Left renal cortex interstitium (tissue), 4 donors: ENCODE data around the gene CLEC16A. TPM values are rescaled to one million over a fixed set of nuclear protein-coding genes. Genes with fewer than 3 reads are reported as not detected.

Source experiments
- DNase-seq, 4 donors: peaks; one replicate each; pipeline ENCODE4 v3.0.0-alpha.2; 2013; ENCODE audit warnings: low read depth in 4 of 4, low spot score in 2 of 4, missing footprints in 1 of 4
- polyA plus RNA-seq, 4 donors: library from polyadenylated mRNA; unstranded; fragments of 120-200 nt; gene quantifications; one replicate each; pipeline ENCODE4 v1.2.1, GENCODE V29; 2013; ENCODE audit not compliant: insufficient read length in 4 of 4

CLEC16A gene
- polyA plus RNA-seq, 4 donors, result 21.0 to 32.1 (median 24.5) TPM

DNA sequence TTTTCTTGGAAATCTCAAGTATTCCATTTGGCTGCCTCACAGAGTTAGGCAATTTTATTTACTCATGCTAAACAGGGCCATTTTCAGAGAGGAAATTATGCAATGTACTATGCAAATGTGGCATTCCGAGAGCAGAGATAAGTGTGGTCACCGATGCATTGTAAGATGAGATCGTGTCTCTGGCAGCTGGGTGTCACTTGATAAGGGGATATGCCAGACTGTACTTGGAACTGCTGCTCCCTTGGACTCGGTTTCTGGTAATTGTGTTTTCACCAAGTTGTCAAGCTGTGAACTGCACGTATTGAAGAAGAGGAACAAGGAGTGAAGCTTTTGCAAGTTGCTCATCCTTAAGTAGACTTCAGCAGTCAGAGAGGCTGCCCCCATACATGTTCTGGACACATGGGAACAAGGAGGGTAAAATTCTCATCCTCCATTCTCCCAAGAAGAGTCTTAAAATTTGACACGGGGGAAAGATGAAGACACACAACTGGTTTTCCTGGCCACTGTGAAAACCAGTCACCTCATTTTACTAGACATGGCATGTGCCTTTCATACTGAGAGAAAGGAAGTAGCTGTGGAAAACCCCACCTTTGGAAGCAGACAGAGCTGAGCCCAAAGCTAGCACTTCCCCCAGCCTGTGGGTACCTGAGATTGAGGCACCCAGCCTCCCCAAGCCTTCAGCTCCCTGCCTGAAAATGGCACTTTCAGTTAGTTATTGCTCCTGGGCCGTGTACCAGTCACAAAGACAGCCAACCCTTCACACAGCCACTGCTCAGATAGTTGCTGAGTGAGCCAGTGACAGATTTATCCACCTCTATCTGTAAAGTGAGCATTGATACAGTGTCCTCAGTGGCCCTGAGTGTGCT, 160.9 kb downstream of the CLEC16A start:
- DNase-seq, result no peak

DNA sequence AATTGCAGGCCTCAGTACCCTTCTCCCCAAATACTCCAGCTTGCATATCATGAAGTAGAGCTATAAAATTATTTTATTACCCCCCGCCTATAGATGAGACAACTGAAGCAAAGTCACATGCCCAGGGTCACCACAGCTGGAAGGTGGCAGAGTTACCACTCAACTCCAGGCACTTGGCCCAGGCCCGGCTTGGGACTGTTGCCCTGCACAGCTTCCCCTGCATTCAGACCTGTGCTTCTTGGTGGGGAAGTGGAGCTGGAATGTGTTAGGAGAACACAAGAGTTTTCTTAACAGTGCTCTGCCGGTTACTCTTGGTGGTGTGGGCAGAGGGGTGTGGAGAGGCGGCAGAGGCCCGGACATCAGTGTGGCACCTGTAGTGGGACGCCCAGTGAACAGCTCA, 162.4 kb downstream of the CLEC16A start:
- DNase-seq, result no peak

GRCh38 chr16:11107780-11108465, 163.6 kb downstream of the CLEC16A start:
- DNase-seq, result no peak

GRCh38 chr16:11108466-11108805, 164.1 kb downstream of the CLEC16A start:
- no peak for DNase-seq

DNA sequence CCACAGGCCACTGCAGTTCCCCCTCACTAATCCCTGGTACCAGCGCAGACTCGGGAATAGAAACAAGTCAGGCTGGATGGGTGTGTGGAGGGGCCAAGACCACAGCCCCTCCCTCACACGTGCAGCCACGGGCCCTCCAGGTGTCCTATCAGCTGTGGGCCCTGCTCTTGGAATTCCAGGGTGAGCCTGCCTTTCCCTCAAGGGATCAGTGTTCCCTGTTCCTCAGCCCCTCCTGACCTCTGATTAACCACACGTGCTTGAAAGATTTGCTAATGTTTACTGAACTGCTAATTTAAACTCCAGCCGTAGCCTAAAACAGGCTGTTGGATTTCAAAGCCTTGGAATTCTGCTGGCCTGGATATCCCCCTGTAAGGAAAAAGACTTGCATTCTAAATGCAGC, 165.2 kb downstream of the CLEC16A start:
- DNase-seq, result no peak

- DNase-seq, result no peak
Observed at GRCh38 chr16:11111150-11111549, 166.8 kb downstream of the CLEC16A start.

- DNase-seq, result no peak
Observed at GRCh38 chr16:11111856-11112634, 167.7 kb downstream of the CLEC16A start.

DNA sequence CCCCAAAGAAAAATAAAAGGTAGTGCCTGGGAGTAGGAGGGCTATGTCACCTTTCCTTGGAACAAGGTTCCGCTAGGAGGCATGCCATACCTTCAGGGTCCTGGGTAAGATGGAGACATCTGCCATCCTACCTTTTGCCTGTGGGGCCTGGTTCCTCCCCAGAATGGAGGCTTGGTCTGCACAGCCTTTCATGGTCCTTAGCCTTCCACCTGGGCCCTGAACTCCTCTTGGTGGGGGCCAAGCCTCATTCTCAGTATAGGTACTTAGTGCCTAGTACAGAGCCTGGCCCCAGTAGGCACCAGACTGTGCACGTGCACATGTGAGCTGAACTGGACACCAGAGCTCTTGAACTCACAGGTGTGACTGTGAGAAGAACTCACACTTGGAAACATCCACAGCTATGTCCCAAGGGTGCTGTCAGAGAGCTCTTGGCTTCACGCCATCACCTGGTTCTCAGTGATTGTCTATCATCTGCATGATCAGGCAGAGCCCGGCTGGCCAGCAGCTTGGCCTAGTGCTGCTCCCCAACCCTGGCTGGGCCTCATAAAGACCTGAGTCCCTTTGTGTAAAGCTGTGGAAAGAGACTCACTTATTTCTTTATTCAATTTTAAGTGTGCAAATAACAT, 168.5 kb downstream of the CLEC16A start:
- no peak for DNase-seq

GRCh38 chr16:11114366-11115164, 170.2 kb downstream of the CLEC16A start:
- no peak for DNase-seq

- no peak for DNase-seq
Observed at GRCh38 chr16:11117576-11118211, 173.3 kb downstream of the CLEC16A start.

GRCh38 chr16:11118479-11118878, 174.1 kb downstream of the CLEC16A start:
- DNase-seq, result no peak

- no peak for DNase-seq
Observed at GRCh38 chr16:11121083-11121608, 176.8 kb downstream of the CLEC16A start.

- DNase-seq, result no peak
Observed at GRCh38 chr16:11121914-11122692, 177.7 kb downstream of the CLEC16A start.

DNA sequence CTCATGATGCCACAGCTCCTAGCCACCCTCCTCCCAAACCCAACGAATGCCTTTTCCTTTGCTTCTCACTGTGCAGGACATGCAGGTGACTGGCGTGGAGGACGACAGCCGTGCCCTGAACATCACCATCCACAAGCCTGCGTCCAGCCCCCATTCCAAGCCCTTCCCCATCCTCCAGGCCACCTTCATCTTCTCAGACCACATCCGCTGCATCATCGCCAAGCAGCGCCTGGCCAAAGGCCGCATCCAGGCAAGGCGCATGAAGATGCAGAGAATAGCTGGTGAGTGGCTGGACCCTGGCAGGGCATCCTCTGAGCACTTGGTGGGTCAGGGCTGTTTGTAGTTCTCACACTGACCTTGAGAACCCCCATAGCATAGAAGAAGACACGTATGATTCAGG, 179.3 kb downstream of the CLEC16A start:
- DNase-seq, result no peak

DNA sequence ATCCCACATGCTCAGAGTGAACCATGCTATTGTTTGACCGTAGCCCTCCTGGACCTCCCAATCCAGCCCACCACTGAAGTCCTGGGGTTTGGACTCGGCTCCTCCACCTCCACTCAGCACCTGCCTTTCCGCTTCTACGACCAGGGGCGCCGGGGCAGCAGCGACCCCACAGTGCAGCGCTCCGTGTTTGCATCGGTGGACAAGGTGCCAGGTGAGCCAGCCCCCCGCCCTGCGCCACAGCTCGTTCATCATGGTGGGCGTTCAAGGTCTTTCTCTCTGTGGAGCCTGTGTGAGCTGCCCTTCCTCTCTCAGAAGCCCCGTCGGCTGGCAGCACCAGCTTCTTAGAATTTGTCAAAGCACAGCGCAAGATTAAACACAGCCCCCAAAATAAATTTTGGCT, 181.6 kb downstream of the CLEC16A start:
- DNase-seq, result no peak

DNA sequence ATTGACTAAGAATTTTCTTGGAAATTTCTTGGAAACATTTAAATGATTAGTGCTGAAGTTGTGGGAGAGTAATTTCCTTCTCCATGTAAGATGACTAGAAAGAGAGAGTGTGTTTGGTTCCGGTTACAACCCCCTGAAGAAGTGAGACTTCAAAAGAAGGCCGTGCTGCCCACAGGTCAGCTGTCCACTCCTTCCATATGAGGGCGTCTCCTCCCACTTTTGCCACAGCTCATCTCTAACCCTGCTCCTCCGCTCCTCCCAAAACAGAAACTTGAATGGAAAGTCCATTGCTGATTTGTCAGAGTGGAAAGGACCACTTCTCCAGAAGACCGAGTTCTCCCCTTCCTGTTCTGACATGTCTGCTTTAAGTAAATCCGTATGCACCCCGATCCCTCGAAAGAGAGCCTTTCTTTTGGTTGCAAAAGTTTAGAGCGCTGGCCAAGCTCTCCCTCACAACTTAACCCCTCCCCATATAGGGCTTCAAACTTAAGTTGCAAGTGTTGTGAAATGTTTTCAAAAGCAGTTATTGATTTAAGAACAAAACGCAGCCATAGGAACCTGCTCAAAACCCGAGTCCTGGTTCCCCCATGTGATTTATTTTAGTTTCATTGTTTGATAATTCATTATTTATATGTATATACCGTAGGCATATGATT, 182.2 kb downstream of the CLEC16A start:
- no peak for DNase-seq

DNA sequence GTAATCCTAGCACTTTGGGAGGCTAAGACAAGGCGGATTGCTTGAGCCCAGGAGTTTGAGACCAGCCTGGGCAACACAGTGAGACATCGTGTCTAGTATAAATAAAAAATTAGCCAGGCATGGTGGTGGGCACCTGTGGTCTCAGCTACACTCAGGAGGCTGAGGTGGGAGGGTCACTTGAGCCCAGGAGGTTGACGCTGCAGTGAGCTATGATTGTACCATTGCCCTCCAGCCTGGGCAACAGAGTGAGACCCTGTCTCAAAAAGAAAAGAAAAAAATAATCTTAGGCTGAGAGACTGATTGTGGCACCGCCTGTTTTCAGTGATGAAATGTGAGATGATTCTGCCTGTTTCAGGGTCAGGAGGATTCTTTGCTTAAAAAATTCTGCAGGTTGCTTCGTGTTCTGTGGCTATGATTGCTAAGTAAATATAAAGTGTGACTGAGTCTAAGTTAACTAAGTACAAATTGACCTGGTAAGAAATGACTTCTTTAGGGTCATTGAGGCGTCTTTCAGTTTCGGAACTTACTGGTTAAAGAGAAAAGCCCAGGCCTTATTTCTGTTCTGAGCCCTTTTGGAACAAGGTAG, 183.3 kb downstream of the CLEC16A start:
- no peak for DNase-seq
